ENCODE measurements around the gene MICAL2. TPM values are rescaled to one million over a fixed set of nuclear protein-coding genes. Genes with fewer than 3 reads are reported as not detected.

MICAL2 gene
- total and polyA plus RNA-seq, 2 donors = 17.3 to 26.8 TPM

DNA sequence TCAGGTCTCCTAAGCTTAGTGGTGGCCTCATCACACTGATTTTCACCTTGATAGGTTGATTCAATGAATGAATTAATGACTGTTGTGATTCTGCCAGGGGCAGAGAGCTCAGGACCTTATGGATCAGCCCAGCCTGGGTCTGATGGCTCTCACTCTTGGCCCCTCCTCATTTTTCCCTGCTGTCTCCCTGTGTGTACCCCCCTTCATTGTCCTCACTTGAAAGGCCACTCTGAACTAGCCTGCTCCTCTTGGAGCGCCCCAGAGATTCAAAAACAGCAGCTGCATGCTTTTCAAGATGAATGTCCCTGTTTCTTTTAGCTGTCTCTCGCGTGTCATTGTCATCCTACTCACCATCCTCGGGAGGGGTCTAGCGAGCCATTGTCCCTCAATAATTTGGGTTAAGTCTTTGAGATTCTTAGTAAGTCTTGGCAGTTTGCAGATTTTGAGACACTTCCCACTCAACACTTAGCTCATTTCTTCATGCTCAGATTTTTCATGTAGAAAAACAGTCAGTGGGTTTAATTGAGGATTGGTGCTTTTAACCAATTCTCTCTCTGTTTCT is 42.5 kb upstream of the MICAL2 start:
- WGBS = 97% methylated on average over 5 of the region's 5 CpGs
- Histone ChIP-seq H3K27ac (ENCODE audit: low read depth in 1 of 2, low read length in 1 of 2) (no peak overlapping the region), H3K4me1 (ENCODE audit: control insufficient read depth in 2 of 2, insufficient read depth in 2 of 2, low read length in 2 of 2) (peaks cover 0 to 6% of the 10 kb centered on the region in 2 donors), H3K36me3 (ENCODE audit: control insufficient read depth in 2 of 2, insufficient read depth in 2 of 2, low read length in 1 of 2) (no peaks in the 10 kb centered on the region), H3K27me3 (ENCODE audit: control insufficient read depth in 2 of 2, insufficient read depth in 1 of 2, low read length in 1 of 2) (no peaks in the 10 kb centered on the region), H3K4me3 (ENCODE audit: low read length in 2 of 2) (no peak overlapping the region), H3K9me3 (ENCODE audit: control insufficient read depth in 2 of 2, insufficient read depth in 1 of 2, low read length in 1 of 2) (no peaks in the 10 kb centered on the region)
- no peak for DNase-seq (ENCODE audit: low read depth in 6 of 9, low spot score in 9 of 9)

- no peaks in the 10 kb centered on the region for H3K27me3 ChIP-seq (ENCODE audit: control insufficient read depth in 2 of 2, insufficient read depth in 1 of 2, low read length in 1 of 2)
- DNase-seq (ENCODE audit: low read depth in 6 of 9, low spot score in 9 of 9) = no peak
- no peaks in the 10 kb centered on the region for H3K9me3 ChIP-seq (ENCODE audit: control insufficient read depth in 2 of 2, insufficient read depth in 1 of 2, low read length in 1 of 2)
- H3K4me1 ChIP-seq (ENCODE audit: control insufficient read depth in 2 of 2, insufficient read depth in 2 of 2, low read length in 2 of 2) = peaks cover 0 to 6% of the 10 kb centered on the region in 2 donors
- no peaks in the 10 kb centered on the region for H3K36me3 ChIP-seq (ENCODE audit: control insufficient read depth in 2 of 2, insufficient read depth in 2 of 2, low read length in 1 of 2)
- no peak overlapping the region for H3K4me3 ChIP-seq (ENCODE audit: low read length in 2 of 2)
- no peak overlapping the region for H3K27ac ChIP-seq (ENCODE audit: low read depth in 1 of 2, low read length in 1 of 2)
- 94% methylated on average over 12 of the region's 12 CpGs for WGBS
These were observed 41.2 kb upstream of the MICAL2 start for GRCh38 chr11:12069066-12069676.

- Histone ChIP-seq H3K27me3 (ENCODE audit: control insufficient read depth in 2 of 2, insufficient read depth in 1 of 2, low read length in 1 of 2) (no peaks in the 10 kb centered on the region), H3K9me3 (ENCODE audit: control insufficient read depth in 2 of 2, insufficient read depth in 1 of 2, low read length in 1 of 2) (no peaks in the 10 kb centered on the region), H3K36me3 (ENCODE audit: control insufficient read depth in 2 of 2, insufficient read depth in 2 of 2, low read length in 1 of 2) (no peaks in the 10 kb centered on the region), H3K4me3 (ENCODE audit: low read length in 2 of 2) (no peak overlapping the region), H3K4me1 (ENCODE audit: control insufficient read depth in 2 of 2, insufficient read depth in 2 of 2, low read length in 2 of 2) (peaks cover 0 to 6% of the 10 kb centered on the region in 2 donors), H3K27ac (ENCODE audit: low read depth in 1 of 2, low read length in 1 of 2) (no peak overlapping the region)
- no peak for DNase-seq (ENCODE audit: low read depth in 6 of 9, low spot score in 9 of 9)
- 86% methylated on average over 14 of the region's 14 CpGs for WGBS
These were observed 39.7 kb upstream of the MICAL2 start for GRCh38 chr11:12070446-12071267.

- Histone ChIP-seq H3K4me1 (ENCODE audit: control insufficient read depth in 2 of 2, insufficient read depth in 2 of 2, low read length in 2 of 2) (peaks cover 0 to 5% of the 10 kb centered on the region in 2 donors), H3K36me3 (ENCODE audit: control insufficient read depth in 2 of 2, insufficient read depth in 2 of 2, low read length in 1 of 2) (no peaks in the 10 kb centered on the region), H3K27ac (ENCODE audit: low read depth in 1 of 2, low read length in 1 of 2) (no peak overlapping the region), H3K4me3 (ENCODE audit: low read length in 2 of 2) (no peak overlapping the region), H3K27me3 (ENCODE audit: control insufficient read depth in 2 of 2, insufficient read depth in 1 of 2, low read length in 1 of 2) (no peaks in the 10 kb centered on the region), H3K9me3 (ENCODE audit: control insufficient read depth in 2 of 2, insufficient read depth in 1 of 2, low read length in 1 of 2) (no peaks in the 10 kb centered on the region)
- 98% methylated on average over 3 of the region's 3 CpGs for WGBS
- no peak for DNase-seq (ENCODE audit: low read depth in 6 of 9, low spot score in 9 of 9)
These were observed 38.8 kb upstream of the MICAL2 start for GRCh38 chr11:12071574-12071973.

DNA sequence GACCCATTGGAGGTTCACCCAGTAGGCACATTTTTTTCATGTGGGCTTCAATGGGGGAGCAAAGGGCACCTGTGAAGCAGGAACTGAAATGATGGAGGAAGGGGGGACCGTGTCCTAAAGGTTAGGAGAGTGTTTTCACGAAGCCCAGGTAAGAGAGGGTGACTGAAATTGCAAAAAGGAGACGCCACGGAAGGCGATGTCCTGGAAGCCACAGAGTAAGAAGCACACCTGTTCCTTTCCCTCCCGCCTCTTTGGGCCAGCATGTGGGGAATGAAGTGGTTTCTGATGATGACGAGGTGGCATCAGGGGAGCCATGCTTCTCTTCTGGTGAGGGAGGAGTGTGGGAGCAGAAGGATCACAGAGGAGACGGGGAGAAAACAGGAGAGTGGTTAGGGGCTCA is 37.0 kb upstream of the MICAL2 start:
- no peak for DNase-seq (ENCODE audit: low read depth in 6 of 9, low spot score in 9 of 9)
- Histone ChIP-seq H3K4me1 (ENCODE audit: control insufficient read depth in 2 of 2, insufficient read depth in 2 of 2, low read length in 2 of 2) (no peaks in the 10 kb centered on the region), H3K27me3 (ENCODE audit: control insufficient read depth in 2 of 2, insufficient read depth in 1 of 2, low read length in 1 of 2) (no peaks in the 10 kb centered on the region), H3K4me3 (ENCODE audit: low read length in 2 of 2) (no peak overlapping the region), H3K36me3 (ENCODE audit: control insufficient read depth in 2 of 2, insufficient read depth in 2 of 2, low read length in 1 of 2) (no peaks in the 10 kb centered on the region), H3K9me3 (ENCODE audit: control insufficient read depth in 2 of 2, insufficient read depth in 1 of 2, low read length in 1 of 2) (no peaks in the 10 kb centered on the region), H3K27ac (ENCODE audit: low read depth in 1 of 2, low read length in 1 of 2) (no peak overlapping the region)
- 90% methylated on average over 8 of the region's 8 CpGs for WGBS

- no peak overlapping the region for H3K27ac ChIP-seq (ENCODE audit: low read depth in 1 of 2, low read length in 1 of 2)
- DNase-seq (ENCODE audit: low read depth in 6 of 9, low spot score in 9 of 9) = no peak
- no peaks in the 10 kb centered on the region for H3K4me1 ChIP-seq (ENCODE audit: control insufficient read depth in 2 of 2, insufficient read depth in 2 of 2, low read length in 2 of 2)
- H3K27me3 ChIP-seq (ENCODE audit: control insufficient read depth in 2 of 2, insufficient read depth in 1 of 2, low read length in 1 of 2) = no peaks in the 10 kb centered on the region
- no peak overlapping the region for H3K4me3 ChIP-seq (ENCODE audit: low read length in 2 of 2)
- no peaks in the 10 kb centered on the region for H3K36me3 ChIP-seq (ENCODE audit: control insufficient read depth in 2 of 2, insufficient read depth in 2 of 2, low read length in 1 of 2)
- no peaks in the 10 kb centered on the region for H3K9me3 ChIP-seq (ENCODE audit: control insufficient read depth in 2 of 2, insufficient read depth in 1 of 2, low read length in 1 of 2)
- WGBS = 94% methylated on average over 4 of the region's 4 CpGs
These were observed 36.5 kb upstream of the MICAL2 start for GRCh38 chr11:12073886-12074285.

DNA sequence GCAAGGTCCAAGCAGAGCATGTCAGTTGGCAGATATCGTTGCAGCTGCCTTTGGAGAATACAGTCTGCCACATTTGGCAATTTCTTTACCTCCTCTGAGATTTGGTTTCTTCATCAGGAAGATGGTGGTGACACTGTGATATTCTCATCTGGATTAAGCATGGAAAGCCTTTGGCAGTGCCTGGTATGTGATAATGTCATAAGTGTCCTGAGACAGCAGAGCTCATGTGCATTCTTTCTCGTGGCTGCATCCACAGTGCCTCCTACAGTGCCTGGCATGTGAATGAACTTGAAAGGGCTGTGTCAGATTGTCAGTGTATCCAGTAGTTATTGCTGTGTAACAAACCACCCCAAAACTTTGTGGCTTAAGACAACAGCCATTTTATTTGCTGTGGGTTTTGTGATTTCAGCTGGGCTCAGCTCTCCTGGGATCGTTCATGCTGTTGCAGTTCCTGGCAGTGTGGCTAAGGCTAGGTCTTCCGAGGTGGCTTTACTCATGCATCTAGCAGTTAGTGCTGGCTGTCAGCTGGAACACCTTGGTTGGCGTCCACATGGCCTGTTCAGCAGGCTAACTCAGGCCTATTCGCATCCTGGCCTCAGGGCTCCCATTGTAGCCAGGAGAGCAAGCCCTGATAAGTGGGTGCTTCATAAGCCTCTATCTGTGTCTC is 35.7 kb upstream of the MICAL2 start:
- Histone ChIP-seq H3K4me3 (ENCODE audit: low read length in 2 of 2) (no peak overlapping the region), H3K27me3 (ENCODE audit: control insufficient read depth in 2 of 2, insufficient read depth in 1 of 2, low read length in 1 of 2) (no peaks in the 10 kb centered on the region), H3K9me3 (ENCODE audit: control insufficient read depth in 2 of 2, insufficient read depth in 1 of 2, low read length in 1 of 2) (no peaks in the 10 kb centered on the region), H3K4me1 (ENCODE audit: control insufficient read depth in 2 of 2, insufficient read depth in 2 of 2, low read length in 2 of 2) (no peaks in the 10 kb centered on the region), H3K27ac (ENCODE audit: low read depth in 1 of 2, low read length in 1 of 2) (no peak overlapping the region), H3K36me3 (ENCODE audit: control insufficient read depth in 2 of 2, insufficient read depth in 2 of 2, low read length in 1 of 2) (no peaks in the 10 kb centered on the region)
- no peak for DNase-seq (ENCODE audit: low read depth in 6 of 9, low spot score in 9 of 9)
- 97% methylated on average over 6 of the region's 6 CpGs for WGBS

DNA sequence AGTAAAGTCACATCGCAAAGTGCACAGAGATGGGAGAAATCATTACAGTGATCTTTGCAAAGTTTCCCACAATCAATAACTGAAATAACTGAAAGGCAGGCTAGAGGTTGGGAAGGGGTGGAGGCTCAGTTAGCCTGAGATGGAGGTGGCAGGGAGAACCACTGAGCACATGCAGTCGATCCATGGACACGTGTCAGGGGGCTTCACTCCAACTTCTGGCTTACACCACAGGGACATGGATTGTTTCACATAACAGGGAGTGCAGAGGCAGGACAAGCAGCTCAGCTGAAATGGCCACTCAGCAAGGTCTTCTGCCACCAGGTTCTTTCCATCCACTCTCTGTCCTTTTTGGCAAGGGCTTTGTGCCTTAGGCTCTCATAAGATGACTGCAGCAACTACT is 35.1 kb upstream of the MICAL2 start:
- DNase-seq (ENCODE audit: low read depth in 6 of 9, low spot score in 9 of 9) = no peak
- Histone ChIP-seq H3K4me1 (ENCODE audit: control insufficient read depth in 2 of 2, insufficient read depth in 2 of 2, low read length in 2 of 2) (no peaks in the 10 kb centered on the region), H3K27me3 (ENCODE audit: control insufficient read depth in 2 of 2, insufficient read depth in 1 of 2, low read length in 1 of 2) (no peaks in the 10 kb centered on the region), H3K27ac (ENCODE audit: low read depth in 1 of 2, low read length in 1 of 2) (no peak overlapping the region), H3K9me3 (ENCODE audit: control insufficient read depth in 2 of 2, insufficient read depth in 1 of 2, low read length in 1 of 2) (no peaks in the 10 kb centered on the region), H3K36me3 (ENCODE audit: control insufficient read depth in 2 of 2, insufficient read depth in 2 of 2, low read length in 1 of 2) (no peaks in the 10 kb centered on the region), H3K4me3 (ENCODE audit: low read length in 2 of 2) (no peak overlapping the region)
- WGBS = 97% methylated on average over 3 of the region's 3 CpGs

All from thymus (tissue), 11 donors.